ENCODE results near the gene C1orf74. TPM values are rescaled to one million over a fixed set of nuclear protein-coding genes. Genes with fewer than 3 reads are reported as not detected.
A peak's percentile ranks its signal among the peaks of the same experiment; 100 is the strongest.

The C1orf74 gene
- total RNA-seq, 6 donors from 2014 or later, result 0.89 to 3.2 (median 1.8) TPM

GRCh38 chr1:209741889-209742288 lies 42.5 kb downstream of the C1orf74 start:
- no peak overlapping the region for H3K4me3 ChIP-seq
- DNase-seq (no peak), ATAC-seq (ENCODE audit: low FRiP score in 2 of 2) (no peak)
- H3K9me3 ChIP-seq, result no peaks in the 10 kb centered on the region
- peak overlapping the region in 1 of 4 donors; percentile 50 for H3K27ac ChIP-seq
- no peaks in the 10 kb centered on the region for H3K36me3 ChIP-seq
- WGBS, 2 donors, result 62 to 76% methylated on average over 2 of the region's 2 CpGs
- no peaks in the 10 kb centered on the region for H3K27me3 ChIP-seq
- no peaks in the 10 kb centered on the region for H3K4me1 ChIP-seq
- TF ChIP-seq POLR2A (IDR thresholded peaks at IDR 0.05) (no peak), POLR2AphosphoS5 (IDR thresholded peaks at IDR 0.05) (no peak), CTCF (IDR thresholded peaks at IDR 0.05) (no peak), EP300 (IDR thresholded peaks at IDR 0.05) (no peak)

GRCh38 chr1:209741193-209741592 lies 43.2 kb downstream of the C1orf74 start:
- H3K27me3 ChIP-seq, result no peaks in the 10 kb centered on the region
- no peak for TF ChIP-seq CTCF (IDR thresholded peaks at IDR 0.05)
- no peak overlapping the region for H3K27ac ChIP-seq
- H3K4me3 ChIP-seq, result no peak overlapping the region
- ATAC-seq (ENCODE audit: low FRiP score in 2 of 2), result no peak
- H3K36me3 ChIP-seq, result no peaks in the 10 kb centered on the region
- 92 to 94% methylated on average over 3 of the region's 3 CpGs for WGBS, 2 donors
- H3K4me1 ChIP-seq, result no peaks in the 10 kb centered on the region
- no peaks in the 10 kb centered on the region for H3K9me3 ChIP-seq
- no peak for DNase-seq

GRCh38 chr1:209738270-209738669 lies 46.1 kb downstream of the C1orf74 start:
- 67 to 94% methylated on average over 1 of the region's 1 CpG for WGBS, 2 donors
- no peak for ATAC-seq (ENCODE audit: low FRiP score in 2 of 2)
- TF ChIP-seq EP300 (IDR thresholded peaks at IDR 0.05), result no peak

GRCh38 chr1:209737118-209737505 lies 47.2 kb downstream of the C1orf74 start:
- ATAC-seq (ENCODE audit: low FRiP score in 2 of 2) (no peak), DNase-seq (no peak)
- Histone ChIP-seq H3K9me3 (no peaks in the 10 kb centered on the region), H3K36me3 (no peaks in the 10 kb centered on the region), H3K4me3 (no peak overlapping the region), H3K27ac (no peak overlapping the region), H3K4me1 (no peaks in the 10 kb centered on the region), H3K27me3 (no peaks in the 10 kb centered on the region)
- 78% methylated on average over 5 of the region's 5 CpGs for WGBS, 2 donors
- no peak for TF ChIP-seq EP300 (IDR thresholded peaks at IDR 0.05)
- TF ChIP-seq POLR2A (IDR thresholded peaks at IDR 0.05), result no peak

More at GRCh38 chr1:209738270-209738669, 46.1 kb downstream of the C1orf74 start:
- no peaks in the 10 kb centered on the region for H3K4me1 ChIP-seq
- no peaks in the 10 kb centered on the region for H3K27me3 ChIP-seq
- no peak for DNase-seq
- no peaks in the 10 kb centered on the region for H3K9me3 ChIP-seq
- no peaks in the 10 kb centered on the region for H3K36me3 ChIP-seq
- no peak overlapping the region for H3K4me3 ChIP-seq
- H3K27ac ChIP-seq, result no peak overlapping the region

GRCh38 chr1:209736490-209737117 lies 47.8 kb downstream of the C1orf74 start:
- DNase-seq, result no peak
- ATAC-seq (ENCODE audit: low FRiP score in 2 of 2), result no peak
- Histone ChIP-seq H3K4me3 (no peak overlapping the region), H3K27me3 (no peaks in the 10 kb centered on the region), H3K4me1 (no peaks in the 10 kb centered on the region), H3K36me3 (no peaks in the 10 kb centered on the region), H3K9me3 (no peaks in the 10 kb centered on the region), H3K27ac (no peak overlapping the region)
- 60 to 62% methylated on average over 3 of the region's 3 CpGs for WGBS, 2 donors
- no peak for TF ChIP-seq EP300 (IDR thresholded peaks at IDR 0.05)

GRCh38 chr1:209733409-209734192 lies 50.8 kb downstream of the C1orf74 start:
- WGBS, 2 donors, result 74 to 79% methylated on average over 3 of the region's 3 CpGs
- Histone ChIP-seq H3K4me1 (no peaks in the 10 kb centered on the region), H3K4me3 (no peak overlapping the region), H3K27ac (no peak overlapping the region), H3K36me3 (no peaks in the 10 kb centered on the region), H3K27me3 (no peaks in the 10 kb centered on the region), H3K9me3 (no peaks in the 10 kb centered on the region)
- DNase-seq (no peak), ATAC-seq (ENCODE audit: low FRiP score in 2 of 2) (peak in 1 of 2 donors; percentile 86)
- TF ChIP-seq CTCF (IDR thresholded peaks at IDR 0.05) (no peak), EP300 (IDR thresholded peaks at IDR 0.05) (no peak), POLR2A (IDR thresholded peaks at IDR 0.05) (no peak), POLR2AphosphoS5 (IDR thresholded peaks at IDR 0.05) (no peak)
